A549 (cell line): ENCODE measurements around the gene RPRD1A. TPM values are rescaled to one million over a fixed set of nuclear protein-coding genes. Genes with fewer than 3 reads are reported as not detected.

Experiments used
- ATAC-seq, 2 experiments: fragments of 200-7000 bp in 1 of 2; fragments of >200 bp in 1 of 2; cut with Nextera tagmentation in 1 of 2; cut with Tn5 transposase in 1 of 2; 3 replicates each; pipeline versions ENCODE4 v1.8.0 to v1.9.1; 2018 to 2020; ENCODE audit warnings: mild to moderate bottlenecking in 1 of 2, moderate library complexity in 1 of 2
- CTCF ChIA-PET: fragments of 300-600 bp; sonication (Branson Sonifier 250); formaldehyde crosslinking; extraction: SDS; loops from one replicate; lab custom pipeline; 2021; ENCODE audit warnings: antibody characterized with exemption, inconsistent platforms; lab: Yijun Ruan, JAX
- POLR2A ChIA-PET: fragments of 350-600 bp; formaldehyde crosslinking; extraction: SDS; loops from one replicate; lab custom pipeline; 2021; ENCODE audit warnings: antibody characterized with exemption, inconsistent platforms; lab: Yijun Ruan, JAX
- DNase-seq, 2 experiments: peaks; one replicate each; pipeline versions ENCODE4 v3.0.0 to v3.0.0-alpha.2; 2011 to 2016; ENCODE audit warnings: low read depth in 1 of 2, low spot score in 1 of 2
- FAIRE-seq: peaks from 2 replicates; lab custom pipeline; 2011; peaks lifted over from hg19 to GRCh38; lab: Jason Lieb, UNC
- H3K27ac ChIP-seq, 2 experiments: fragments of >200 bp; sonication (Bioruptor Twin); formaldehyde crosslinking; 3 replicates each; pipeline ENCODE4 v1.5.1; 2016 to 2017
- H3K4me1 ChIP-seq: fragments of >200 bp; sonication (Bioruptor Twin); formaldehyde crosslinking; 3 replicates; pipeline ENCODE4 v1.6.1; 2016
- H3K4me2 ChIP-seq: fragments of >200 bp; sonication (Bioruptor Twin); formaldehyde crosslinking; 3 replicates; pipeline ENCODE4 v1.6.1; 2016
- H3K4me3 ChIP-seq: fragments of >200 bp; sonication (Bioruptor Twin); formaldehyde crosslinking; 3 replicates; pipeline ENCODE4 v1.5.1; 2016
- H3K9me3 ChIP-seq: fragments of >200 bp; sonication (Bioruptor Twin); formaldehyde crosslinking; 3 replicates; pipeline ENCODE4 v1.6.1; 2016
- ATOH8 ChIP-seq: fragments of 250-450 bp; sonication (Bioruptor Pico); IDR thresholded peaks from 2 replicates; pipeline ENCODE4 v1.5.0; 2020; ENCODE audit warnings: low read depth, mild to moderate bottlenecking, moderate library complexity
- BHLHE40 ChIP-seq: IDR thresholded peaks from 2 replicates; pipeline ENCODE4 v1.6.1; 2012; ENCODE audit warnings: low read depth, low read length, inconsistent platforms
- CBX2 ChIP-seq: fragments of 200-600 bp; sonication (generic); IDR thresholded peaks from 2 replicates; pipeline ENCODE4 v1.6.1; 2016; ENCODE audit warnings: low read depth, mild to moderate bottlenecking, borderline replicate concordance
- CHD2 ChIP-seq: fragments of 150-350 bp; IDR thresholded peaks from 2 replicates; pipeline ENCODE4 v1.6.1; 2014; ENCODE audit warnings: low read length; ENCODE audit not compliant: partially characterized antibody
- EHMT2 ChIP-seq: fragments of 200-600 bp; sonication (generic); IDR thresholded peaks from 2 replicates; pipeline ENCODE4 v1.6.1; 2016; ENCODE audit warnings: antibody characterized with exemption, low read depth, mild to moderate bottlenecking, moderate library complexity
- FOSB ChIP-seq: fragments of 250-450 bp; sonication (Bioruptor Pico); IDR thresholded peaks from 2 replicates; pipeline ENCODE4 v1.5.0; 2020; ENCODE audit warnings: mild to moderate bottlenecking, moderate library complexity
- GATA3 ChIP-seq: IDR thresholded peaks from 2 replicates; pipeline ENCODE4 v1.6.1; 2012; ENCODE audit warnings: borderline replicate concordance
- HEYL ChIP-seq: fragments of 250-450 bp; sonication (Bioruptor Pico); IDR thresholded peaks from 2 replicates; pipeline ENCODE4 v1.8.0; 2021; ENCODE audit warnings: mild to moderate bottlenecking, moderate library complexity
- HOXA7 ChIP-seq: fragments of 250-450 bp; sonication (Bioruptor Pico); IDR thresholded peaks from 2 replicates; pipeline ENCODE4 v1.5.0; 2020; ENCODE audit warnings: mild to moderate bottlenecking, moderate library complexity
- HOXB13 ChIP-seq: fragments of 250-450 bp; sonication (Bioruptor Pico); IDR thresholded peaks from 2 replicates; pipeline ENCODE4 v1.5.0; 2020; ENCODE audit warnings: low read depth, mild to moderate bottlenecking, moderate library complexity
- HOXB5 ChIP-seq: fragments of 250-450 bp; sonication (Bioruptor Pico); IDR thresholded peaks from 2 replicates; pipeline ENCODE4 v1.5.0; 2020; ENCODE audit warnings: mild to moderate bottlenecking, moderate library complexity
- JUNB ChIP-seq: fragments of >200 bp; sonication (Bioruptor Twin); formaldehyde crosslinking; IDR thresholded peaks from 2 replicates; pipeline ENCODE4 v1.6.1; 2016
- KDM1A ChIP-seq: fragments of 200-600 bp; sonication (generic); IDR thresholded peaks from 2 replicates; pipeline ENCODE4 v1.6.1; 2016; ENCODE audit warnings: low read depth, mild to moderate bottlenecking
- KDM5A ChIP-seq: fragments of 200-600 bp; sonication (generic); IDR thresholded peaks from 2 replicates; pipeline ENCODE4 v1.6.1; 2016; ENCODE audit warnings: antibody characterized with exemption, mild to moderate bottlenecking
- RARB ChIP-seq: fragments of 250-450 bp; sonication (Bioruptor Pico); IDR thresholded peaks from 2 replicates; pipeline ENCODE4 v1.8.0; 2021; ENCODE audit warnings: mild to moderate bottlenecking, moderate library complexity
- RCOR1 ChIP-seq: fragments of 150-350 bp; IDR thresholded peaks from 2 replicates; pipeline ENCODE4 v1.6.1; 2014; ENCODE audit warnings: antibody characterized with exemption, low read length, low read depth
- RFX5 ChIP-seq: fragments of 450-650 bp; IDR thresholded peaks from 2 replicates; pipeline ENCODE4 v1.7.1; 2014; ENCODE audit warnings: antibody characterized with exemption, mild to moderate bottlenecking, moderate library complexity
- SMC3 ChIP-seq: fragments of >200 bp; sonication (Bioruptor Twin); formaldehyde crosslinking; IDR thresholded peaks from 3 replicates; pipeline ENCODE4 v1.6.1; 2018; ENCODE audit warnings: inconsistent platforms
- SREBF2 ChIP-seq: fragments of 450-650 bp; IDR thresholded peaks from 2 replicates; pipeline ENCODE4 v1.6.1; 2014; ENCODE audit warnings: mild to moderate bottlenecking, moderate library complexity
- TP53 ChIP-seq: fragments of 250-450 bp; sonication (Bioruptor Pico); IDR thresholded peaks from 2 replicates; pipeline ENCODE4 v1.5.0; 2021; ENCODE audit warnings: mild to moderate bottlenecking, moderate library complexity
- USF2 ChIP-seq: fragments of 450-650 bp; IDR thresholded peaks from 2 replicates; pipeline ENCODE4 v1.6.1; 2014; ENCODE audit warnings: antibody characterized with exemption
- ZSCAN20 ChIP-seq: fragments of 250-450 bp; sonication (Bioruptor Pico); IDR thresholded peaks from 2 replicates; pipeline ENCODE4 v1.8.0; 2022; ENCODE audit warnings: mild to moderate bottlenecking, moderate library complexity
- WGBS: methylation state at CpG from one replicate; pipeline ENCODE4 v1.1.6; 2017; ENCODE audit errors: missing lambda C conversion rate; 5-methylcytosine and 5-hydroxymethylcytosine counted together
- polyA plus RNA-seq, 4 experiments: library from polyadenylated mRNA; depleted of rRNA in 3 of 4; stranded (reverse); fragments of >200 nt; fragmentation: RNase III in 1 of 4; extraction: RNeasy Plus Mini Kit Qiagen cat#74134 plus additional on column Dnase treatment in 1 of 4; gene quantifications; 2 replicates in 3 of 4; 3 replicates in 1 of 4; pipeline ENCODE4 v1.2.3, GENCODE V29; 2011 to 2017
- TF ChIP-seq, protein P1 (sequence below): IDR thresholded peaks from 2 replicates; pipeline ENCODE4 v1.6.1; 2012
- TF ChIP-seq, protein P2 (sequence below): fragments of >200 bp; sonication (Bioruptor Twin); formaldehyde crosslinking; IDR thresholded peaks from 3 replicates; pipeline ENCODE4 v1.5.1; 2016

Gene RPRD1A
- polyA plus RNA-seq, 2 of the 4 experiments (the other 2 are of a cell fraction), result 25.8 to 58.2 TPM

DNA sequence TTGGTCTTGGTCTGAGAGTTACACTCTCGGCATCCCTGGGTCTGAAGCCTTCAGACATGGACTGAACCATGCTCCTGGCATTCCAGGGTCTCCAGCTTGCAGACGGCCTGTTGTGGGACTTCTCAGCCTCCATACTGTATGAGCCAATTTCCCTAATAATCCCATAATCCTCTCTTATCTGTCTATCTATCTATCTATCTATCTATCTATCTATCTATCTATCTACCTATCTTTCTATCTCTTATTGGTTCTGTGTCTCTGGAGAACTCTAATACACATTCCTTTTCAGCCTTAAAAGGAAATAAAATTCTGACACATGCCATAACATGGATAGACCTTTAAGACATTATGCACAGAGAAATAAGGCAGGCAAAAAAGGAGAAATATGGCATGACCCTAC is 37.4 kb upstream of the RPRD1A start:
- FAIRE-seq (no peak), ATAC-seq (no peak), DNase-seq (no peak)
- no peaks in the 10 kb centered on the region for H3K4me1 ChIP-seq
- WGBS, result 63% methylated on average over 2 of the region's 2 CpGs
- CTCF ChIA-PET, result no interaction called here
- H3K27ac ChIP-seq, result no peak overlapping the region
- H3K9me3 ChIP-seq, result no peaks in the 10 kb centered on the region; the same call in 2 of the 3 replicates
- TF ChIP-seq ZSCAN20 (no peak), SMC3 (no peak), GATA3 (no peak), HOXB13 (CRISPR knock-in tag) (no peak), RCOR1 (no peak)
- TF ChIP-seq, protein P1, sequence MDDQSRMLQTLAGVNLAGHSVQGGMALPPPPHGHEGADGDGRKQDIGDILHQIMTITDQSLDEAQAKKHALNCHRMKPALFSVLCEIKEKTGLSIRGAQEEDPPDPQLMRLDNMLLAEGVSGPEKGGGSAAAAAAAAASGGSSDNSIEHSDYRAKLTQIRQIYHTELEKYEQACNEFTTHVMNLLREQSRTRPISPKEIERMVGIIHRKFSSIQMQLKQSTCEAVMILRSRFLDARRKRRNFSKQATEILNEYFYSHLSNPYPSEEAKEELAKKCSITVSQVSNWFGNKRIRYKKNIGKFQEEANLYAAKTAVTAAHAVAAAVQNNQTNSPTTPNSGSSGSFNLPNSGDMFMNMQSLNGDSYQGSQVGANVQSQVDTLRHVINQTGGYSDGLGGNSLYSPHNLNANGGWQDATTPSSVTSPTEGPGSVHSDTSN, result no peak
- TF ChIP-seq, protein P2, sequence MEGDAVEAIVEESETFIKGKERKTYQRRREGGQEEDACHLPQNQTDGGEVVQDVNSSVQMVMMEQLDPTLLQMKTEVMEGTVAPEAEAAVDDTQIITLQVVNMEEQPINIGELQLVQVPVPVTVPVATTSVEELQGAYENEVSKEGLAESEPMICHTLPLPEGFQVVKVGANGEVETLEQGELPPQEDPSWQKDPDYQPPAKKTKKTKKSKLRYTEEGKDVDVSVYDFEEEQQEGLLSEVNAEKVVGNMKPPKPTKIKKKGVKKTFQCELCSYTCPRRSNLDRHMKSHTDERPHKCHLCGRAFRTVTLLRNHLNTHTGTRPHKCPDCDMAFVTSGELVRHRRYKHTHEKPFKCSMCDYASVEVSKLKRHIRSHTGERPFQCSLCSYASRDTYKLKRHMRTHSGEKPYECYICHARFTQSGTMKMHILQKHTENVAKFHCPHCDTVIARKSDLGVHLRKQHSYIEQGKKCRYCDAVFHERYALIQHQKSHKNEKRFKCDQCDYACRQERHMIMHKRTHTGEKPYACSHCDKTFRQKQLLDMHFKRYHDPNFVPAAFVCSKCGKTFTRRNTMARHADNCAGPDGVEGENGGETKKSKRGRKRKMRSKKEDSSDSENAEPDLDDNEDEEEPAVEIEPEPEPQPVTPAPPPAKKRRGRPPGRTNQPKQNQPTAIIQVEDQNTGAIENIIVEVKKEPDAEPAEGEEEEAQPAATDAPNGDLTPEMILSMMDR, result no peak
- no peak overlapping the region for H3K4me2 ChIP-seq
- POLR2A ChIA-PET, result no interaction called here
- H3K4me3 ChIP-seq, result no peak overlapping the region

- no peak overlapping the region for H3K4me3 ChIP-seq
- WGBS, result 72% methylated on average over 6 of the region's 7 CpGs
- FAIRE-seq (no peak), DNase-seq (no peak), ATAC-seq (no peak)
- POLR2A ChIA-PET, result no interaction called here
- no peak overlapping the region for H3K4me2 ChIP-seq
- no peaks in the 10 kb centered on the region; the same call in 2 of the 3 replicates for H3K9me3 ChIP-seq
- H3K4me1 ChIP-seq, result no peaks in the 10 kb centered on the region
- TF ChIP-seq HOXB5 (CRISPR knock-in tag) (no peak), RFX5 (no peak), ATOH8 (CRISPR knock-in tag) (no peak), SREBF2 (no peak), FOSB (no peak), BHLHE40 (no peak), KDM1A (no peak), HOXA7 (CRISPR knock-in tag) (no peak), CHD2 (no peak), EHMT2 (no peak), KDM5A (no peak), TP53 (CRISPR knock-in tag) (no peak), USF2 (no peak), HEYL (CRISPR knock-in tag) (no peak), RARB (no peak), CBX2 (no peak), RCOR1 (no peak), JUNB (no peak), HOXB13 (CRISPR knock-in tag) (no peak), GATA3 (no peak)
- CTCF ChIA-PET, result interaction anchor here (1.2 to 1.5 kb wide), 3 partner anchors 62 to 655 kb away, joined by 3 to 4 read pairs (median 4); no protein-coding TSS in a partner anchor
- no peak overlapping the region for H3K27ac ChIP-seq
Observed at GRCh38 chr18:36101943-36102342, 34.6 kb upstream of the RPRD1A start.
